Hematopoietic multipotent progenitor cell treated with erythropoietin and hydrocortisone succinate and interleukin-3 and kit ligand, for 15 days (in vitro differentiated cells): ENCODE measurements around the gene CCL23.
"Not testable (repeated sequence)": the region's sequence is repeated elsewhere in the genome, so short reads cannot be mapped to it uniquely, and the experiment has no call there.

Experiments
- DNase-seq: peaks from one replicate; pipeline ENCODE4 v3.0.0-alpha.2; 2015; ENCODE audit warnings: low spot score

CCL23 gene, protein sequence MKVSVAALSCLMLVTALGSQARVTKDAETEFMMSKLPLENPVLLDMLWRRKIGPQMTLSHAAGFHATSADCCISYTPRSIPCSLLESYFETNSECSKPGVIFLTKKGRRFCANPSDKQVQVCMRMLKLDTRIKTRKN

DNA sequence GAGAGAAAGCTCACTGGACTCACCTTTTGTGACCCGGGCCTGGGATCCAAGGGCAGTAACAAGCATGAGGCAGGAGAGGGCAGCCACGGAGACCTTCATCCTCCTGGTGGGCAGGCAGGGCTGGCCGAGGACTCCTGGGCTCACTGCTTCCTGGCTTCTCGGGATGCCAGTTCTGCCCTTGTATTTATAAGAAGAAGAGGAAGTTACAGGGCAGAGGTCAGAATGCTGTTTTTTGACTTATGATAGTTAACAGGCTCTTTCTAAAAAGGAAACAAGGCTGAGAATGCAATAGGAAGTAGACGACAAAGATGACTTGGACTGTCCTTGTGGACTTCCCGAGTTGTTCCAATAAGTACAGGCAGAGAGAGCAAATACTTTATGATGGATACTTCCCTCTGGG is at the start of gene CCL23:
Gene CCL23, minus strand, starts transcription at position 174 of the 400 bp plus-strand sequence. Its CDS starts 75 bp downstream, at position 99.
- DNase-seq: no peak

DNA sequence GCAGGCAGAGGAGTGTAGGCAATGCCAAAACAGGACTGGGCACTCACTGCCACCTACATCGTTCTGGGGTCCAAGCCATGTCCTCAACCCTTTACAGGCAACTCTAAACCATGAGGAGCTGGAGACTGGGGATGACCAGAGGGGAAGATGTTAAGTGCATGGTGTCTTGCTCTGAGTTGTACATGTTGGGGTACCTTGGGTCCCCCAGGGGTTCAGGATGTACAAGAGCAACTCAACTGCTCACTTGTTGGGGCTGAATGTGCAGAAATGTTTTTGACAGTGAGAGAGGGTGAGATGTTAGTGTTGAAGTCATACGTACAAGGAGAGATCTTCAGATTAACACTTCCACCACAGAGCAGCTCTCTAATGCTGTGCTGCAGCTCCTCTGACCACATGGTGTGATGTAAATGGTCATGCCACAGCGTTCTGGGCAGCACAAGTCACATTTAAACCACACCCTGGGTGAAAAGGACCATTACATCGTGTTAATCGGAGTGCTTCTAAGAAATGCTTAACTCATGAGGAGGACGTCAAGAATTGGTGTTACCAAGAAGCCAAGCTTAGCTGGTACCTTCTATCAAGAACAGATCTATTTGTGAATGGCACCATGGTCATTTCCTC is 48.7 kb upstream of the CCL23 start:
- no peak for DNase-seq

DNA sequence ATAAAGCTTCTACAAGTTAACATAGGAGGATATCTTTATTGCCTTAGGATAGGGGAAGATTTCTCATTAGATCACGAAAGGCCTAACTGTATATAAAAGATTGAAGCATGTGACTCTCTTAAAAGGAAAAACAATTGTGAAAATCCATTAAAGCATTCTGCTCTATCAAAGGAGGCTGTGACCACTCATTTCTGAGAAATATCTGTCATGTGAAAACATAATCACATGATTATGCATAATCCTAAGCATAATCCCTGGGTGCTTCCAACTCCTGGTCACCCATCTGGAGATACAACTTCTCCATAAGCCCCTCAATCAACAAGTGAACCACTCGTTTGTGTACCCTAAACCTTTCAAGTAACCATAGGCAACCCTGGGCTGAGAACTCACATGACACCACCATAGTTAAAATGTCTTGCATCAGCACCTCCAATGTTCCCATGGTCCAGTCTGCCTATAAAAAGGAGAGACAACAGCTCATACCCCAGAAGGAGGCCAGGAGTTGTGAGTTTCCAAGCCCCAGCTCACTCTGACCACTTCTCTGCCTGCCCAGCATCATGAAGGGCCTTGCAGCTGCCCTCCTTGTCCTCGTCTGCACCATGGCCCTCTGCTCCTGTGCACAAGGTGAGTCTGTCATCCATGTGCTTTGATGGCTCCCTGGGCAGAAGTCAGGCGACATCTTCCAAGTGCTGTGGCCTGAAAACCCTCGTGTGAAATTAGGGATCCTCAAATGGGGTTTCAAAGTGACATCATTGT is 46.2 kb upstream of the CCL23 start, which contains the start of gene CCL18:
Gene CCL18, plus strand, starts transcription at position 487 of the 756 bp plus-strand sequence. Its CDS starts 71 bp downstream, at position 558.
- no peak for DNase-seq

DNA sequence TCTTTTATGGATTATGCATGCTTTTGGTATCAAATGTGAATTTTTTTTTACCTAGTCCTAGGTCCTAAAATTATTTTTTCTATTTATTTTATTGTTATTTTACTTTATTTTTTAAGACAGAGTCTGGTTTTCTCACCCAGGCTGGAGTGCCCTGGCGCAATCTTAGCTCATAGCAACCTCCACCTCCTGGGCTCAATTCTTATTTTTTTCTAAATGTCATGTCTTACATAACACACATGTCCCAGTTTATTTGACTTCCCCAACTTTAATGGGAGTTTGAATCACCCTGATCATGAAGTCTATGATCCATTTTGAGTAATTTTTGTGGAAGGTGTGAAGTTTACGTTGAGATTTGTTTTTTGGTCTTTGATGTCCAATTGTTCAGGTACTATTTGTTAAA is 43.0 kb upstream of the CCL23 start:
- DNase-seq: no peak

DNA sequence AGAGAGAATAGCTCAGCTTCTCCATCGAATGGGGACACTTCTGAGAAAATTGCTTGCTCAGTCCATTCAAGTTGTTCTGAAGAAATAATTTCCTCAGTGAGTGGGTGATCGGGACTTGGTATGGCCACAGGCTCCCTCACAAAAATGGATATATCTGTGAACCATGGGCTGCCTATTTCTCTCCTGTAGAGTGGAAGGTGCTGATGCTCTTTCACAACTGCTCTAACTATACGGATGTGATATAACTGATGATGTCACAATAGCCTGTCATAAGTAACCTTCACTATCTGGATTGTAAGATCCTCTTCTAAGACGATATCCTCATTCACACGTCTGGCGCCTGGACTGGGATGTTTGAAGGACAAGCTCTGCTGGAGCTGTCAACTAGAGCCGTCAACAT is 41.6 kb upstream of the CCL23 start:
- DNase-seq: no peak

DNA sequence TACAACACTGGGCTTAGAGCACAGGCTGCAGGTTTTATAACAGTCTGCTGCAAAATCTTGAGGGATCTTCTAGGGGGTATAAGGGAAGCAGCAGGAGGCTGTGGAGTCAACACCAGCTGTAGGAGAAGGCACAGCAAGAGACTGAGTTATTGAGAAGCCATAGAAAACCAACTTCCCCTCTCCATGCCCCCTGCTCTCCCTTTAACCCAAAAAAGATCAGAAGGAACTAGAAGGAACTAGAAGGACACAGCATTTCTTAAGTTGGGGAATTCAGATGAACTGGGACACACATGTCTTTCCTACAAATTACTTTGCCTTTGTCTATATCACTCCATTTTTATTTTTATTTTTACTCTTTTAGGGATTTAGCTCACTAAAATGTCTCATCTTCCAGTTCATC is 40.1 kb upstream of the CCL23 start:
- no peak for DNase-seq

DNA sequence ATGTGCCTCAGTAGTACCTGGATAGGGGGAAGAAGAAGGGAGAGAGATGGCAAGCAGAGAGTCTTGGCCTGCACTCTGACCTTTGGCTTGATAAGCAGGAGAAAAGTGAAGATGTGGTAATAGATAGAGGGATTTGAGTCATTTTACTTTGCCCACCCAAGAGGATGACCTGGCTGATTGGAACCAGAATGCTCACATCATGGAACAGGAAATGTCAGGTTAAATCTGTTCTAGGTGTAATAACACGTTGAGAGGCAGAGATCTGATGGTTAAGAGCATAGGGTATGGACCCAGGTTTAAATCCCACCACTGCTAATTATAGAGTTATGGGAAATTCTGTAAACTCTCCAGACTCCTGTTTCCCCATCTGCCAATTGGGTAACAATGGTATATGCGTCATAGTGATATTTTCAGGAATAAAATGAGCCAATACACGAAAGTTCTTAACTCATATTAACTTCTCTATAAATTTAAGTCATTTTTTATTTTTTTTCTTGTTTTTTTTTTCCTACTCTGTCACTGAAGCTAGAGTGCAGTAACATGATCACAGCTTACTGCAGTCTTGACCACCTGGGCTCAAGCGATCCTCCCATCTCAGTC is 38.2 kb upstream of the CCL23 start:
- no peak for DNase-seq

DNA sequence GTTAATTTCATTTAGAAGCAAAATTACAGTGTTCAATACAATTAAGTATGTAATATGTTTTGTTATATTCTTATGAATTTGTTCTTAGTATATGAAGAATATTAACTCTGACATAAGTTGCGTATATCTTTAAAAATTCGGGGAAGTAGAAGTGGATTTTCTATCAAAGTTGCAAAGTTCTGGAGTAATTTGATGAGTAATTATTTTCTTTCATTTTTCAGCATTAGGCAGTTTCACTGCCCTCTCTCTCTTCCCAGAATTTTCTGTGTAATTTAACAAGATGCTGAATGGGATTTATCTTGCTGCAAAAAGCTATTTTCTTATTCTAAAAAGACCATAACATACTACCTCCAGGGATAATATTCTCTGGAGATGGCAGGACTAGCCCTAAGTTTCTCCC is 37.4 kb upstream of the CCL23 start:
- DNase-seq: no peak

DNA sequence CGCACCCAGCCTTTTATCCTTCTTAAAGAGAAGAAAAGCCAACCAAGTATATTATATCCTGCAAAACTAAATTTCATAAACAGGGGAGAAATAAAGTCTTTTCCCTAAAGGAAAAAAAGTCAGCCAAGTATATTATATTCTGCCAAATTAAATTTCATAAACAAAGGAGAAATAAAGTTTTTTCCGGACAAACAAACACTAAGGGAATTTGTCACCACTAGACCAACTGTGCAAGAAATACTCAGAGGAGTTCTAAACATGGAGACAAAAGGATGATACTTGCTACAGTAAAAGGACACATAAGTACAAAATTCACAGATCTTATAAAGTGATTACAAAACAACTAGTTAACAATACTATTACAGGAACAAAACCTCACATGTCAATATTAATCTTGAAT is 31.9 kb upstream of the CCL23 start:
- DNase-seq: no peak

DNA sequence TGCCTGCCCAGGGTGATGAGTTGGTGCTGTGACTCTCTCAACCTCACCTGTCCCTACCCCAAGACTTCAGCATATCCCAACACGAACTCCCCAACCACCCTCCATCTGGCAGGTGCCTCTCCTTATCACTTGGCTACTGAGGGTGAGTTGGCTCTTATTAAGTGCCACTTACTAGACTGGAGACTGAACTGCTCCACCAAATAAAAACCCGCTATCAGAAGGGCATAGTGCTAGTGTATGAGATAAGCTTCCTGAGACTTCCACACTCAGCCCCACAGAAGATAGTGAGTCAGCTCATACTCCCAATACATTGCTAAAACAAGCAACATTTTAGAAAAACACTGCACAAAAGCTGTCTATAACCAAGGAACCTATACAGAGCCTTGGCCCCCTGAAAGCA is 30.3 kb upstream of the CCL23 start:
- DNase-seq: peak; percentile 11

DNA sequence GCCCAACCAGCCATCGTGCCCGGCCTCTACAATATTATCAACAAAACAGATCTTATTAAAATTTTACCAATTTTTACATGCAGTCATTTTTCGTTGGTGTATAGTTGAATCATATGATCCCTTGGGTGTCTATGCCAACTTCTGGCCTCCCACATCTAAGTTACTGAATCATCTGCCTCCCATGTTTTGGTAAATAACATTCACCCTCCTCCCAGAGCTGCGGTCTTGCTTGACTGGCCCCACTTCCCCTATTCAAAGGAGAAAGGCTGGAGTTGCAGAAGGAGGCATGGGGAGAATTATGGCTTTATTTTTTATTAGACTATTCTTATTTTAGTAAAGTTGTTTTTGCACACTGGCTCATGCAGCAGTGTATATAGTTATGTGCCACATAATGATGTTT is 18.5 kb upstream of the CCL23 start:
- no peak for DNase-seq

DNA sequence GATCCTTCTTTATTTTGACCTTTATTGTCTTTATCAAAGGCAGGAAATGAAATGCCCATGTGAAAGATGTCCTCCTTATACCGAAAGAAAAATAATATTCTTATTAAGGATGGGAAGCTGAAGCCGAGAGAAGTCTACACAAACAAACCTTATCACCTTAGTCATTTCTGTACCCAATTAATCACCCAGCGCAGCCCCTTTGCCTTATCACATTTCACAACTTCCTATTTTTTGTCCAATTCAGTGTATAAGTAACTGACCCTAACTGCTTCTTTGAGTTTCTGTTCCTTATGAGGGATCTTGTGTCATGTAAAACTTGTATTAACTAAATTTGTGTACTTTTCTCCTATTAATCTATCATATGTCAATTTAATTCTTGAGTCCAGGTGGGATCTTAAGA is 16.4 kb upstream of the CCL23 start:
- DNase-seq: no peak

DNA sequence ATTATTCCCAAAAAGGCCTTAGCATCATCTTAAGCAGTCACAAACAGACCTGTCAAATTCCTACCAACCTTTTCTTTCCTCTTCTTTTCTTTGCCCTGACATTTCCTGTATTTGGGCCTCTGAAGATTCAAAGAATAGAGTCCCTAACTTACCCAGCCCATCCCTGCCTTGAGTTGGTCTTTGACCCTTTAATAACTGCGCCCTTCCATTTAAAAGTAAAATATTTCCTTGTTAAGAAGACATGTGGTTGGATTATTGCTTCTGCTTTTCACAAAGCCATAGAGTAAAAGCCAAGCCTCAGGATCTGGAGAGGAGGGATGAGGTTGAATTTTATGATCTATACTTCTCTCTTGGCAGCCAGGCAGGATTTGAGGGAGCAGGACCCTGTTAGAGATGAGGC is 13.2 kb upstream of the CCL23 start:
- no peak for DNase-seq

DNA sequence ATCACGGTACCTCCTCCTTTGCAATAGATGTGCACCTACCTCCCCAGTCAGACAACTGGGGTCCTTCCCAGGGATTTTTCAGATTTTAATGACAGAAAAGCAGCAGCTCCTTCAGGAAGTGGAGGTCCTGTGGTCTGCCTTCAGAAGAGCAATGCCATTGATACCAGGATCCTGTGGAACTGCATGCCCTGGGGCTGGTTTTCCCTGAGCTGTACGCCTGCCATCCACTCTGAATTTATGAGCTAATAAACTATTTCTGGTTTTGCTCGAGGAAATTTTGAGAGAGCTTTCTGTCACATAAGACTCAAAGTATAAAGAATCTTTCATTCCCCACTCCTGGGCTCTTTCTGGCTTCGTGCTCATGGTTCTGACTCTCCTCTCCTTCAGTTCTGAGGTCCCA is 10.0 kb upstream of the CCL23 start:
- DNase-seq: no peak

DNA sequence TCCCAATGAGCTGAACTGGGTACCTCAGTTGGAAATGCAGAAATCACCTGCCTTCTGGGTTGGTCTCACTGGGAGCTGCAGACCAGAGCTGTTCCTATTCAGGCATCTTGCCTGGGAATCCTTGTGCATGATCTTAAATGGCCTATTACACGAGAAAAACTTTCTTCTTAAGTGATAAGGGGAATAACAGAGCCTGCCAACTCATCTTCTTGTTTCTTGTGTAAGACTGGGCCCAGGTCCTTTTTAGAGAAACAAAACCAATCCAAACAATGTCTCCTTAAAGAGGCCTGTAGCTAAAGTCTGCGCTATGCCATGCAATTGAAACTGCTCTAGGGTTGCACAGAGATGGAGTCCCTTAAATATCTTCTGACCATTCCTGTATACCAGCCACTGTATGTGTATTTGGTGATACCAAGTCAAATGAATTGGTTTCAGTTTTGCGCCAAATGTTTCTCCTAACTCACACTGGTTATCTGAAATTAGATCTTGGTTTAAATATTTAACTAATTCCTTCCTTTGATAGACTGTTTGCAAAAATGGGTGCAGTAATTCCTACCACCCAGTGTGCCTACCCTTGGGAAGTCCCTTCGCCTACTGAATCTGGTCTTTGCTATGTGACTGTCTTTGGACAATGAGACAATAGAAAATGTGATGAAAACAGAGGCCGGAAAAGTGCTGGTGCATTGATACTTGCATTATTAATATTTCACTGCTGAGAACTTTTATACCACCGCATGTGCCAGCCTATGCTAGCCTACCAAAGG is 6.5 kb upstream of the CCL23 start:
- DNase-seq: no peak

DNA sequence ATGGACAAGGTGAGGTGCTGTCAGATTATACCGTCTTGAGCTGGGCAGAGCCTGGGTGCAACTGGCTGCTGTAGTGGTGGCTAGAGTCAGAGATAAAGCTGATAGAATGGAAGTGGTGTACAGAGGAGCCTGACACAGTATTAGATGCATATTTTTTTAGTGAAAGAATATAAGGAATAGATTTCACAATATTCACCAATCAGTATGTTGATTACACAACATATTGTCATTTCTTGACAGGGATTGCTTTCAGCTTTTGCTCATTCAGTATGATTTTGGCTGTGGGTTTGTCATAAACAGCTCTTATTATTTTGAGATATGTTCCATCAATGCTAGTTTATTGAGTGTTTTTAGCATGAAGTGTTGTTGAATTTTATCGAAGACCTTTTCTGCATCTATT is 1.7 kb upstream of the CCL23 start:
- DNase-seq: no peak

DNA sequence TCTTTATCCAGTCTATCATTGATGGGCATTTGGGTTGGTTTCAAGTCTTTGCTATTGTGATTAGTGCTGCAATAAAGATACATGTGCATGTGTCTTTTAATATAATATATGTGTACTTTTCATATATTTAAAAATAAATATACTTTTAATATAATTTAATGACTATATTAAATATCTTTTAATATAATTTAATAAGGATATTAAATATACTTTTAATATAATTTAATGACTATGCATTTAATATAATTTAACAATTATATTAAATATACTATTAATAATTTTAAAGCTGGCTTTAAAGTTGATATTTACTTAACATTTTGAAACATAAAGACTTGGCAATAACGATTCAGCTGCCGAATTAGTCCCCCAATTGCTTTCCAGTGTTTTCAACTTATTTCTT is 1.2 kb downstream of the CCL23 start:
- no peak for DNase-seq

DNA sequence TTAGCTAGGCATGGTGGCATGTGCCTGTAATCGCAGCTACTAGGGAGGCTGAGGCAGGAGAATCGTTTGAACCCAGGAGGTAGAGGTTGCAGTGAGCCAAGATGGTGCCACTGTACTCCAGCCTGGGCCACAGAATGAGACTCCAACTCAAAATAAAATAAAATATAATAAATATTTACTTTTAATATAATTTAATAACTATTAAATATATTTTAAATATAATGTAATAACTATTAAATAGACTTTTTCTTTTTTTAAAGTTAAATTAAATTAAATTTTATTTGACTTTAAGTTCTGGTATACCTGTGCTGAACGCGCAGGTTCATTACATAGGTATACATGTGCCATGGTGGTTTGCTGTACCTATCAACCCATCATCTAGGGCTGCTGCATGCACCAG is 1.9 kb downstream of the CCL23 start:
- DNase-seq: not testable (repeated sequence)

DNA sequence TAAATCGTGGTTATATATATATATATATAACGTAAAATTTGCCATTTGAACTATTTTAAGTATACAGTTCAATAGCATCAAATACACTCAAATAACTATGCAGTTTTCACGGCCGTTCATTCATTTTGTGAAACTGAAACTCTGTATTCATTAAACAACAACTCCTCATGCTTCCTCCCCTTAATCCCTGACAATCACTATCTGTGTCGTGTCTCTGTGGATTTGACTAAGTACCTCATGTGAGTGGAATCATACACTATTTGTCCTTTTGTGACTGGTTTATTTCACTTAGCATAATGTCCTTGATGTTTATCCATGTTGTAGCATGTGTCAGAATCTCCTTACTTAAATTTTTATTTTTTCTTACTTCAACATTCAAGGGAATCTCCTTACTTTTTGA is 2.8 kb downstream of the CCL23 start:
- DNase-seq: no peak

DNA sequence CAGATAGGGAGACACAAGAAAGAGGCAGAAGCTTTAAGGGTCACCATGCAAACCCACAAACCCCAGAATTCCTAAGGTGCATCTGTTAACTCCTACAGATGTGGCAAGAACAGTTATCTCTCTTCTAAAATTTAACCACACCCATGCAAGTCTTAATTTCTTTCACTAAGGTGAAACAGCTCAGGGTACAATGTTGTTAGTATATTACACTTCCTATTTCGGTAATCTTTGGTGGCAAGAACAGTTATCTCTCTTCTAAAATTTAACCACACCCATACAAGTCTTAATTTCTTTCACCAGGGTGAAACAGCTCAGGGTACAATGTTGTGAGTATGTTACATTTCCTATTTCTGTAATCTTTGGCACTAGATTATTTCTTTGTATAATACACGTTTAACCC is 6.6 kb downstream of the CCL23 start:
- DNase-seq: peak; percentile 12

DNA sequence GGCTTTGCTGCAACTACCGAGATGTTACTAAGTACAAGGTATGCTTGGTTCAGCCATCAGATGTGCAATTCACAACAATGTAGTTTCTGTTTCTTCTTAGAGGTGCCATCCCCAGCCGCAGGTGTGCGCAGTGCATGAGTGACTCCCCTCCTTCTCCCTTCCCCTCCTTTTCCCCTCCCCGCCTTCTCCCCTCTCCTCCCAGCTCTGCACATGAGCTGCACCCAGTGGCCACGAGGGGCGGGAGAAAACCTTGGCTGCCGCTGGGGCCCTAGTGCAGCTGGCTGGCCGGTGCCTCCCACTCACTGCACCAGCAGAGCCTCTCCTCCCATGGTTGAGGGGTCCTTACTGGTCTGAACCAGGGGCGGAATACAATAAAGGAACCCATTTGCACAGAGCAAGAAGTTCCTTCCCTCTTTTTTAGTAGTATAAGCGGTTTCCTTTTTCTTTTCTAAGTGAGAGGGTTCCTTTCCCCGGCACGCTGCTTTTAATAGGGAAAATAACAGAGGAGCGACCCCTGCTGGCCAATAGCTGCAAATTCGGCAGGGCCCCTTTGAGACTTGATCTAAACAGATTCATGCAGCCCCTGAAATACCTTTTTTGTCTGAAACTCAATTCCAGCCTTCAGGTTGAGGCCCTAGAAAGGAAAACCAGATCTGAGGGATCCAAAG is 8.6 kb downstream of the CCL23 start:
- no peak for DNase-seq

DNA sequence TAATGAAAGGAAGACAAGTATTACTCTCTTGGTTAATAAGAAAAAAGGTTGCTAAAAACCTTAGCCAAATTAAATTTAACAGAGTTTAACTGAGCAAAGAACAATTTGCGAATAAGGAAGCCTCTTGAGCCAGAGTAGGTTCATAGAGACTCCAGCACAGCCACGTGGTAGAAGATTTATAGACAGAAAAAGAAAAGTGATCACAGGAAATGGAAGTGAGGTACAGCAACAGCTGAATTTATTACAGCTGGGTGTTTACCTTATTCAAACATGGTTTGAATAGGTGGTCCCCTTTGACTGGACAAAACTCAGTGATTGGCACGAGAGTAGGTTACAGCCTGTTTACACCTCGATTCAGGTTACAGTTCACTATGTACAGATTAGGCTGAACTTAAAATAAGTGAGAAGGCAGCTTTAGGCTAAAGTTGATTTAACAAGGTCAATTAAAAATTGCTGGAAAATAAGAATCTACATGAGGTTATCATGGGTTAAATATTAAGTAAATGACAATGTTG is 13.1 kb downstream of the CCL23 start:
- no peak for DNase-seq
